ENCODE results near the gene SPDL1.

SPDL1 gene

DNA sequence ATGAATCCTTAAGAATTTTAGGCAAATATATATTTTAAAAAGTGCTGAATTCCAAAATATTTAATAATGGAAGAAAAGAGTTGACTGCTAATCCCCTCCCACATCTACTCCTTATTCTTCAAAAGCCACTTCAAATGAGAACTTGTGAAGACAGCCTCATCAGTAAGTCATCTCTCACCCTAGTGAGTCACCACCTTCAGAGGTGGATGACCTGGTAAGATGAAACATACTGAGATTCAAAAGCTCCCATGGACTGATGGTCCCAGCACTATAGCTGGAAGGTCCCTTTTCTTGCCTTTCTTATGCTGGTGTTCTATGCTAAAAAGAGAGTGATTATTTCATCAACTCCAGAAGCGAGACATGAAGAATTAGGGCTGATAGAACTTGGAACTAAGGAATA, 37.8 kb upstream of the SPDL1 start:
- in situ Hi-C loops (cut with HindIII; ENCODE audit: low sequenced_read_pairs), result no loop called here
- peak; percentile 18 for DNase-seq (ENCODE audit: low read depth, low spot score)
- TF ChIP-seq, protein P1, sequence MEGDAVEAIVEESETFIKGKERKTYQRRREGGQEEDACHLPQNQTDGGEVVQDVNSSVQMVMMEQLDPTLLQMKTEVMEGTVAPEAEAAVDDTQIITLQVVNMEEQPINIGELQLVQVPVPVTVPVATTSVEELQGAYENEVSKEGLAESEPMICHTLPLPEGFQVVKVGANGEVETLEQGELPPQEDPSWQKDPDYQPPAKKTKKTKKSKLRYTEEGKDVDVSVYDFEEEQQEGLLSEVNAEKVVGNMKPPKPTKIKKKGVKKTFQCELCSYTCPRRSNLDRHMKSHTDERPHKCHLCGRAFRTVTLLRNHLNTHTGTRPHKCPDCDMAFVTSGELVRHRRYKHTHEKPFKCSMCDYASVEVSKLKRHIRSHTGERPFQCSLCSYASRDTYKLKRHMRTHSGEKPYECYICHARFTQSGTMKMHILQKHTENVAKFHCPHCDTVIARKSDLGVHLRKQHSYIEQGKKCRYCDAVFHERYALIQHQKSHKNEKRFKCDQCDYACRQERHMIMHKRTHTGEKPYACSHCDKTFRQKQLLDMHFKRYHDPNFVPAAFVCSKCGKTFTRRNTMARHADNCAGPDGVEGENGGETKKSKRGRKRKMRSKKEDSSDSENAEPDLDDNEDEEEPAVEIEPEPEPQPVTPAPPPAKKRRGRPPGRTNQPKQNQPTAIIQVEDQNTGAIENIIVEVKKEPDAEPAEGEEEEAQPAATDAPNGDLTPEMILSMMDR (IDR thresholded peaks at IDR 0.05; ENCODE audit: low read depth, low read length), result no peak
- H3K4me3 ChIP-seq (ENCODE audit: low read depth, low read length), result no peak overlapping the region

DNA sequence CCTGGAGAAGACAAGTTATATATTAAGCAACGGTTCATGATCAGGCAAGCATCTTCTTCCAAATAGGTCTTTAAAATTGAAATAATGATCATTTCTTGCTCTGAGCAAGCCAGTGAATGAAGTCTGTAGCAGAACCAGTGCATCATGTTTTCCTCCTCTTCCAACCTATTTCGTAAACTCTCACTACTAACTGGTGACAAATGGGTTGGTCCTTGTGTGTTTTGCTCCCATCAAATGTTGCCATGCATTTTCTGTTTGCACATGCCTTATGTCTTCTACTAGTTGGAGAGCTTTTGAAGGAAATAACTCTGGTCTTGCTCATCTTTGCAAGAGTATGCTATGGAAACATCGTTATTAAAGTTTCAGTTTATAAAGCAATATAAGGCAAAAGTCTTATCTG, 37.2 kb upstream of the SPDL1 start:
- no peak for DNase-seq (ENCODE audit: low read depth, low spot score)
- no peak overlapping the region for H3K4me3 ChIP-seq (ENCODE audit: low read depth, low read length)
- TF ChIP-seq, protein P1 (IDR thresholded peaks at IDR 0.05; ENCODE audit: low read depth, low read length), result no peak
- in situ Hi-C loops (cut with HindIII; ENCODE audit: low sequenced_read_pairs), result no loop called here

DNA sequence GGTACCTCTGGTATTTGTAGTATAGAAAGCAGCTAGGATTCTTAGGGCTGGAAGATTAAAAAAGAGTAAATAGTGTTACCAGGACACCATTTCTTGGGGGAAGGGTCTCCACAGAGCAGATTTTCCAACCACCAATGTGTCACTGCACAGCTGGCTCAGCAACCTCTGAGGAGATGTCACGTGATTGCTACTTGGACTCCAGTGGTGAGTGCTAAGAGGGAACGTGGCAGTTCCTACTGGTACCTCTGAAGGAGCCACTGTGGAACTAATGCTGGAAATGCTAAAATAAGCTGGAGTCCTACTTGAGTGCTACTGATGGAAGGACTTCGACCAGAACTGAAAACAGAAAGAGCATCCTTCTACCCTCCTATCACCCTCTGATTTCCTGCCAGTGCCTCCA, 36.1 kb upstream of the SPDL1 start:
- DNase-seq (ENCODE audit: low read depth, low spot score), result no peak
- H3K4me3 ChIP-seq (ENCODE audit: low read depth, low read length), result no peak overlapping the region
- in situ Hi-C loops (cut with HindIII; ENCODE audit: low sequenced_read_pairs), result no loop called here
- TF ChIP-seq, protein P1 (IDR thresholded peaks at IDR 0.05; ENCODE audit: low read depth, low read length), result no peak

DNA sequence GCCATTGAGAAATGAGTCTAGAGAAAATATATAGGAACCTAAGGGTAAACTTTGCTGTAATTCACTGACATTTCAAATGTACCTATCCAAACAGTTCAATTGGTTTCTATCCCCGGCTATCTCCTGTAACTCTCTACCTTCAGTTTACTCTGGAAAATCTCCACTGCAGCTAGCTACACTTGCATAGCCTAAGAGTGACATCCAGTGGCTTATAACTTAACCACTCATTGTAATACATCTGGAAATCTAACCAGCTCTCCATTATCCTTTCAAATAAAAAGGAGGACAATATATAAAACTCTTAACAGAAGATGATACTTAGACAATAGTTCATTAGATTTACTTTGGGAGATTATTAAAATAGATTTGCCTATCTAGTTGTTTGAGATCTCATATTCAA, 35.3 kb upstream of the SPDL1 start:
- H3K4me3 ChIP-seq (ENCODE audit: low read depth, low read length), result no peak overlapping the region
- peak; percentile 52 for DNase-seq (ENCODE audit: low read depth, low spot score)
- in situ Hi-C loops (cut with HindIII; ENCODE audit: low sequenced_read_pairs), result no loop called here
- TF ChIP-seq, protein P1 (IDR thresholded peaks at IDR 0.05; ENCODE audit: low read depth, low read length), result peak; percentile 28

DNA sequence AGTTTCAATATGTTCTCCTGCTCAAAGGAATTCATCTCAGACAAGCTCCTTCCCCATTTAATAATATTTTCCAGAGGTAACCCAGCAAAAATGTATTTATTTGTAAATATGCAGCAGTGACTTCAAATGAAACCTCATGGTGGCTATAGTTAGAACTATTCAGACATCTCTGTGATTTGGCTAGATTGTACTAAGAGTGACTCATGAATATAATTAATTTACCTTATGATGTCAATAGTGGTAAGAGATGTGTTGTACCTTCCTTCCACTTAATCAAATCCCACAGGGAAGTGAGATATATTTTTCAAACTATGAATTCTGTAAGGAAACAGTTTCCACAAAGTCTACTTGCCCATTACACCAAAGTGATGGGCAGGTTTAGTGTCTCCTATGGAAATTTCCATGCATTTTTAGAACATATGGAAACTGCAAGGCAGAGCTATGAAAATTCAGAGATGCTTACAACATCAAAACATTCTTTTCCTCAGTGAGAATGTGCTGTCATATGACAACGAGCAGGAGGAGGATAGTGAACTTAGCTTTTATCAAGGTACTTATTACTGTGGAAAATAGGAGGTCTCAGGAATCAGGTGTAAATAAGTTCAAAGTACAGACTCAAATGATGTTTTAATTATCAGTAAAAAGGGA, 34.0 kb upstream of the SPDL1 start:
- DNase-seq (ENCODE audit: low read depth, low spot score), result no peak
- in situ Hi-C loops (cut with HindIII; ENCODE audit: low sequenced_read_pairs), result no loop called here
- TF ChIP-seq, protein P1 (IDR thresholded peaks at IDR 0.05; ENCODE audit: low read depth, low read length), result no peak
- H3K4me3 ChIP-seq (ENCODE audit: low read depth, low read length), result no peak overlapping the region

DNA sequence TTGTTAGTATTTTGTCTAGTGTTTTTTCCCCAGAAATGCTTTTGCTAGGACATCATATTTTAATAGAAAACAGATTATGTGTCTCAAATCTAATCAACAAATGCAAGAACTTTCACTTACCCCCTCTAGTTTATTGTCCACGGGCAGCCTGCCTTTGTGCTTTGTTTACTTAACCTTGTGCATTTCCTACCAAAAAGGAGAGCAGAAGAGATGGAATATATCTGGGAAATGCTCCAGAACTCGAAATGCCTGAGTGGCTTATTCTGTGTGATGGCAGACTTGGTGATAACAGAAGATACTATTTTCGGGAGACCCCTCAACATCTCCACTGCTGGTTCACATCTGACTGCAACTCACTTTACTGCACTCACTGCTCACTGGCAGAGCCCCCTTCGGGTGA, 33.3 kb upstream of the SPDL1 start:
- in situ Hi-C loops (cut with HindIII; ENCODE audit: low sequenced_read_pairs), result no loop called here
- no peak overlapping the region for H3K4me3 ChIP-seq (ENCODE audit: low read depth, low read length)
- TF ChIP-seq, protein P1 (IDR thresholded peaks at IDR 0.05; ENCODE audit: low read depth, low read length), result no peak
- DNase-seq (ENCODE audit: low read depth, low spot score), result no peak
